Fibroblast of lung (primary cell): ENCODE data around the gene ANKRD17. TPM values are rescaled to one million over a fixed set of nuclear protein-coding genes. Genes with fewer than 3 reads are reported as not detected.
"Not testable (repeated sequence)": the region's sequence is repeated elsewhere in the genome, so short reads cannot be mapped to it uniquely, and the experiment has no call there.

ENCODE experiments used
- DNase-seq, 2 donors: peaks; one replicate each; pipeline versions ENCODE4 v3.0.0 to v3.0.0-alpha.2; 2010; ENCODE audit warnings: low read depth in 2 of 2
- H2AFZ ChIP-seq: 2 replicates; pipeline ENCODE4 v1.5.1; 2012; ENCODE audit warnings: low read length, control low read depth, inconsistent platforms
- H3K27ac ChIP-seq: 2 replicates; pipeline ENCODE4 v1.5.1; 2011; ENCODE audit warnings: low read length, control low read depth; ENCODE audit not compliant: insufficient read depth
- H3K27me3 ChIP-seq: 2 replicates; pipeline ENCODE4 v1.5.1; 2011; ENCODE audit warnings: mild to moderate bottlenecking, low read length; ENCODE audit not compliant: control insufficient read depth, insufficient read depth
- H3K36me3 ChIP-seq: 2 replicates; pipeline ENCODE4 v1.5.1; 2011; ENCODE audit warnings: low read length; ENCODE audit not compliant: control insufficient read depth, insufficient read depth
- H3K4me1 ChIP-seq: 2 replicates; pipeline ENCODE4 v1.5.1; 2011; ENCODE audit warnings: low read length; ENCODE audit not compliant: control insufficient read depth, insufficient read depth; ENCODE audit errors: extremely low read depth
- H3K4me2 ChIP-seq: 2 replicates; pipeline ENCODE4 v1.5.1; 2011; ENCODE audit warnings: low read length, control low read depth; ENCODE audit not compliant: insufficient read depth; ENCODE audit errors: extremely low read depth
- H3K4me3 ChIP-seq, 4 experiments: fragments of 200-600 bp in 1 of 4; sonication (generic) in 1 of 4; replicated peaks in 1 of 4; 2 replicates each; pipeline ENCODE4 v1.5.1; 2011 to 2016; ENCODE audit warnings: low read length in 4 of 4, low read depth in 3 of 4, mild to moderate bottlenecking in 3 of 4, control low read depth in 2 of 4, inconsistent platforms in 1 of 4, mixed read lengths in 1 of 4; ENCODE audit not compliant: insufficient read depth in 1 of 4; ENCODE audit errors: control extremely low read depth in 1 of 4
- H3K79me2 ChIP-seq: 2 replicates; pipeline ENCODE4 v1.5.1; 2012; ENCODE audit warnings: mild to moderate bottlenecking, low read length, inconsistent platforms; ENCODE audit not compliant: control insufficient read depth, insufficient read depth
- H3K9ac ChIP-seq: 2 replicates; pipeline ENCODE4 v1.5.1; 2011; ENCODE audit warnings: mild to moderate bottlenecking, low read length, control low read depth; ENCODE audit not compliant: insufficient read depth
- H3K9me3 ChIP-seq: 2 replicates; pipeline ENCODE4 v1.5.1; 2012; ENCODE audit warnings: low read depth, low read length; ENCODE audit not compliant: control insufficient read depth, insufficient read depth
- H4K20me1 ChIP-seq: 2 replicates; pipeline ENCODE4 v1.5.1; 2011; ENCODE audit warnings: low read length; ENCODE audit not compliant: control insufficient read depth, insufficient read depth; ENCODE audit errors: extremely low read depth
- EZH2 ChIP-seq: IDR thresholded peaks from 2 replicates; pipeline ENCODE4 v1.5.1; 2012; ENCODE audit warnings: low read length, control low read depth, mild to moderate bottlenecking; ENCODE audit errors: missing control alignments
- polyA plus RNA-seq, 2 donors: library from polyadenylated mRNA; depleted of rRNA in 1 of 2; stranded (reverse) in 1 of 2; unstranded in 1 of 2; fragments of >200 nt; gene quantifications; 2 replicates each; pipeline ENCODE4 v1.2.1, GENCODE V29; 2011 to 2012; ENCODE audit warnings: missing spikeins in 1 of 2
- total RNA-seq: library from RNA; depleted of rRNA; stranded (reverse); fragments of >200 nt; gene quantifications from 2 replicates; pipeline ENCODE4 v1.2.1, GENCODE V29; 2014
- TF ChIP-seq, protein P1 (sequence below), 2 donors: IDR thresholded peaks in 1 of 2; conservative IDR thresholded peaks in 1 of 2; 1 replicate in 1 of 2; 2 replicates in 1 of 2; pipeline ENCODE4 v1.5.1; 2011 to 2012; ENCODE audit warnings: low read length in 2 of 2, control low read depth in 1 of 2, inconsistent platforms in 1 of 2, low read depth in 1 of 2, mild to moderate bottlenecking in 1 of 2

ANKRD17 gene
- total and polyA plus RNA-seq, 2 donors (not counting 1 experiment from before 2014, with no cell fraction given): 46.2 to 54.6 TPM

DNA sequence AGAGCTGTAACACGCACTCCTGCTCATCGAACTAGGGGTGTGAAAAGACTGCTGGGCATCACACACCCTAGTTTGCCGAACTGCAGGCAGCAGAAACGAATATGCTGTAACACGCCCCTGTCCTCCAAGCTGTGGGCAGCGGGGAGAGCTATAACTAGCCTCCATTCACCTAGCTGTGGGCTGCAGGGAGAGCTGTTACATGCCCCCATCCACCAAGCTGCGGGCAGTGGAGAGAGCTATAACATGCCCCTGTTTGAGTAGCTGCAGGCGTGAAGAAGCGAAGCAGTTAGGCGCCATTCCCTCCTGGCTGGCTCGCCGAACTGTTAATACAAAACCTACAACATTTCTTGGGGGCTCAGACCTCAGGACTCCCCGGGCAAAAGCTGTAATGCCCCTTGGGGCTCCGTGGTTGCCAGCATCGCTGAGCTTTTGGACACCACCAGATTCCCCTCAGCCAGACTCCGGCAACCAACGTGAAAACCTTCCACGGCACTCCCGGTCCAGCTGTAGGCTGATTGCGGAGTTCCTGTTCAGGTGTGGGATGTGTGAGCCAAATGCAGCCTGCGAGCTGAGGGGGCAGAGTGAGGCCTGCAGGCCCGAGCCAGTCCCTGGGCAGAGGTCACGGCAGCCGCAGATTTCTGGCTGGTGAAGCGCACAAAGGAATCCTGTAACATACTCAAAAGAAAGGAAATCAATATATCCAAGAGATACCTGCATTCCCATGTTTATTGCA is 41.1 kb upstream of the ANKRD17 start:
- Histone ChIP-seq H2AFZ (no peak overlapping the region), H3K27me3 (no peaks in the 10 kb centered on the region), H3K9ac (no peak overlapping the region), H3K4me1 (no peaks in the 10 kb centered on the region), H3K4me2 (no peak overlapping the region), H3K9me3 (no peaks in the 10 kb centered on the region), H4K20me1 (no peaks in the 10 kb centered on the region), H3K4me3 (no peak overlapping the region), H3K36me3 (no peaks in the 10 kb centered on the region), H3K79me2 (no peaks in the 10 kb centered on the region), H3K27ac (no peak overlapping the region)
- no peak for DNase-seq
- TF ChIP-seq EZH2: no peak

DNA sequence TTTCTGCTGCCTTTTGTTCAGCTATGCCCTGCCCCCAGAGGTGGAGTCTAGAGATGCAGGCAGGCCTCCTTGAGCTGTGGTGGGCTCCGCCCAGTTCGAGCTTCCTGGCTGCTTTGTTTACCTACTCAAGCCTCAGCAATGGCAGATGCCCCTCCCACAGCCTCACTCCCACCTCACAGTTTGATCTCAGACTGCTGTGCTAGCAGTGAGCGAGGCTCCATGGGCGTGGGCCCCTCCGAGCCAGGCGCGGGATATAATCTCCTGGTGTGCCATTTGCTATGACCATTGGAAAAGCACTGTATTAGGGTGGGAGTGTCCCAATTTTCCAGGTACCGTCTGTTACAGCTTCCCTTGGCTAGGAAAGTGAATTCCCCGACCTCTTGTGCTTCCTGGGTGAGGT is 34.1 kb upstream of the ANKRD17 start:
- H3K4me3 ChIP-seq, H3K4me2 ChIP-seq, H3K27ac ChIP-seq: not testable (repeated sequence)

DNA sequence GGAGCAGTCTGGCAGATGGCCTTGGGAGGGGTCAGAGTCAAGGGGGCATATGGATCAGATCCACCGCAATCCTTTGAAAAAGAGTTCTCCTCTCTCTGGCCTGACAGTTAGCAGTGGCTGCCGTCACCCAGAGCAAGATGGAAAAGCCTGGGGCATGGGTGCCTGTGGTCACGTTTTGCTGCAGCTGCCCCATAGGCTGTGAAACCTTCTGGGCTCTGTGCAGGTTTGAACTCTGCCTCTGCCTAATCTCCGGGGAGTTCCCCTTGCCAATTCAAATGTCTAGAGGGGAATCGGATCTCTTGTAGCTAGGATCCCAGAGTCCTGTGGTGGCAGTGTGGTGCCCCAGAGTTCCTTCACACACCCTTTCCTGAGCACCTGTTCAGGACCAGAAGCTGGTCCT is 23.4 kb upstream of the ANKRD17 start:
- no peak overlapping the region for H2AFZ ChIP-seq
- no peaks in the 10 kb centered on the region for H4K20me1 ChIP-seq
- H3K4me1 ChIP-seq: no peaks in the 10 kb centered on the region
- H3K9me3 ChIP-seq: no peaks in the 10 kb centered on the region
- H3K4me2 ChIP-seq: no peak overlapping the region
- no peaks in the 10 kb centered on the region for H3K36me3 ChIP-seq
- H3K79me2 ChIP-seq: no peaks in the 10 kb centered on the region
- DNase-seq: no peak
- H3K27ac ChIP-seq: no peak overlapping the region
- no peak for TF ChIP-seq EZH2
- TF ChIP-seq, protein P1, sequence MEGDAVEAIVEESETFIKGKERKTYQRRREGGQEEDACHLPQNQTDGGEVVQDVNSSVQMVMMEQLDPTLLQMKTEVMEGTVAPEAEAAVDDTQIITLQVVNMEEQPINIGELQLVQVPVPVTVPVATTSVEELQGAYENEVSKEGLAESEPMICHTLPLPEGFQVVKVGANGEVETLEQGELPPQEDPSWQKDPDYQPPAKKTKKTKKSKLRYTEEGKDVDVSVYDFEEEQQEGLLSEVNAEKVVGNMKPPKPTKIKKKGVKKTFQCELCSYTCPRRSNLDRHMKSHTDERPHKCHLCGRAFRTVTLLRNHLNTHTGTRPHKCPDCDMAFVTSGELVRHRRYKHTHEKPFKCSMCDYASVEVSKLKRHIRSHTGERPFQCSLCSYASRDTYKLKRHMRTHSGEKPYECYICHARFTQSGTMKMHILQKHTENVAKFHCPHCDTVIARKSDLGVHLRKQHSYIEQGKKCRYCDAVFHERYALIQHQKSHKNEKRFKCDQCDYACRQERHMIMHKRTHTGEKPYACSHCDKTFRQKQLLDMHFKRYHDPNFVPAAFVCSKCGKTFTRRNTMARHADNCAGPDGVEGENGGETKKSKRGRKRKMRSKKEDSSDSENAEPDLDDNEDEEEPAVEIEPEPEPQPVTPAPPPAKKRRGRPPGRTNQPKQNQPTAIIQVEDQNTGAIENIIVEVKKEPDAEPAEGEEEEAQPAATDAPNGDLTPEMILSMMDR (conservative IDR thresholded peaks at IDR 0.05 in 1 of 2, IDR thresholded peaks at IDR 0.05 in 1 of 2; ENCODE audit: low read depth in 1 of 2, low read length in 2 of 2): no peak
- H3K9ac ChIP-seq: no peak overlapping the region
- no peaks in the 10 kb centered on the region for H3K27me3 ChIP-seq
- no peak overlapping the region for H3K4me3 ChIP-seq

More for the DNA sequence above, 34.1 kb upstream of the ANKRD17 start:
- H3K27me3 ChIP-seq, H3K4me1 ChIP-seq, DNase-seq, H3K36me3 ChIP-seq, H3K79me2 ChIP-seq, H3K9ac ChIP-seq, H4K20me1 ChIP-seq, H2AFZ ChIP-seq, H3K9me3 ChIP-seq: not testable (repeated sequence)

DNA sequence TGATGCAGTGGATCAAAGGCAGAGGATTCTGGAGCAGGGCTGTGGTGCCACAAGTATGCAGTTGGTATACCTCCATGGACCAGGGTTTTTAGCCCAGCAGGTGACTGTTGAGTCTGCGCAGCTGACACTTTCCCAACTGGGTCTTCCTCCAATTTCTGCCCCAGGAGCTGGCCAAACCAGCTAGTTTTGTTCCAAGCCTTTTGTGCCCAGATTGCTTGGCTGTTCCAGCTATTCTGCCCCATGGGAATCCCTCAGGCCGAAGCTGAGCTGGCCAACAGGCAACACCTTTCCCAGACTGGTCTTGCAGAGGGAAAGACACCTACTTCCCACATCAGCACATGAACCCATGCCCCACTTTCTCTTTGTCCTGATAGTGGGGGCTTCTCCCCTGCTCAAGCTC is 22.8 kb upstream of the ANKRD17 start:
- Histone ChIP-seq H3K4me2 (no peak overlapping the region), H3K36me3 (no peaks in the 10 kb centered on the region), H3K4me1 (no peaks in the 10 kb centered on the region), H4K20me1 (no peaks in the 10 kb centered on the region), H3K27ac (no peak overlapping the region), H3K9ac (no peak overlapping the region), H3K27me3 (no peaks in the 10 kb centered on the region), H3K79me2 (no peaks in the 10 kb centered on the region), H2AFZ (no peak overlapping the region), H3K9me3 (no peaks in the 10 kb centered on the region), H3K4me3 (no peak overlapping the region)
- DNase-seq: no peak
- TF ChIP-seq, protein P1 (conservative IDR thresholded peaks at IDR 0.05 in 1 of 2, IDR thresholded peaks at IDR 0.05 in 1 of 2; ENCODE audit: low read depth in 1 of 2, low read length in 2 of 2): no peak
- TF ChIP-seq EZH2: no peak
